ENCODE results near the gene DUS3L.

DUS3L gene

GRCh38 chr19:5790559-5791520, at the start of gene DUS3L:
DUS3L (minus strand) TSS chr19:5791163; CDS start chr19:5791141, 22 bp downstream.
- H3K27ac ChIP-seq, result peak within 1 kb of the TSS; percentile 94
- TF ChIP-seq ZFX (IDR thresholded peaks at IDR 0.05; ENCODE audit: borderline replicate concordance) (no peak), CTCF (IDR thresholded peaks at IDR 0.05) (no peak)

GRCh38 chr19:5839065-5840017, 48.4 kb upstream of the DUS3L start, which contains the start of gene FUT6:
FUT6 (minus strand) TSS chr19:5839702; CDS start chr19:5832567, 7,135 bp downstream.
- H3K27ac ChIP-seq, result no peak within 1 kb of the TSS
- TF ChIP-seq ZFX (IDR thresholded peaks at IDR 0.05; ENCODE audit: borderline replicate concordance) (no peak), CTCF (IDR thresholded peaks at IDR 0.05) (no peak)

GRCh38 chr19:5838353-5839064, 47.5 kb upstream of the DUS3L start:
- H3K27ac ChIP-seq, result no peak overlapping the region
- TF ChIP-seq CTCF (IDR thresholded peaks at IDR 0.05) (no peak), ZFX (IDR thresholded peaks at IDR 0.05; ENCODE audit: borderline replicate concordance) (no peak)

GRCh38 chr19:5837761-5838352, 46.9 kb upstream of the DUS3L start:
- TF ChIP-seq ZFX (IDR thresholded peaks at IDR 0.05; ENCODE audit: borderline replicate concordance), result no peak
- no peak for TF ChIP-seq CTCF (IDR thresholded peaks at IDR 0.05)
- H3K27ac ChIP-seq, result no peak overlapping the region

GRCh38 chr19:5832527-5833216, 41.7 kb upstream of the DUS3L start:
- no peak for TF ChIP-seq CTCF (IDR thresholded peaks at IDR 0.05)
- no peak for TF ChIP-seq ZFX (IDR thresholded peaks at IDR 0.05; ENCODE audit: borderline replicate concordance)
- no peak overlapping the region for H3K27ac ChIP-seq

GRCh38 chr19:5832061-5832460, 41.1 kb upstream of the DUS3L start:
- no peak overlapping the region for H3K27ac ChIP-seq
- TF ChIP-seq CTCF (IDR thresholded peaks at IDR 0.05) (no peak), ZFX (IDR thresholded peaks at IDR 0.05; ENCODE audit: borderline replicate concordance) (no peak)

All from 22Rv1 (cell line).